ENCODE data around the gene CEP131. TPM values are rescaled to one million over a fixed set of nuclear protein-coding genes. Genes with fewer than 3 reads are reported as not detected.

The CEP131 gene
- total RNA-seq, 1 experiment from 2014 or later = 22.9 TPM

DNA sequence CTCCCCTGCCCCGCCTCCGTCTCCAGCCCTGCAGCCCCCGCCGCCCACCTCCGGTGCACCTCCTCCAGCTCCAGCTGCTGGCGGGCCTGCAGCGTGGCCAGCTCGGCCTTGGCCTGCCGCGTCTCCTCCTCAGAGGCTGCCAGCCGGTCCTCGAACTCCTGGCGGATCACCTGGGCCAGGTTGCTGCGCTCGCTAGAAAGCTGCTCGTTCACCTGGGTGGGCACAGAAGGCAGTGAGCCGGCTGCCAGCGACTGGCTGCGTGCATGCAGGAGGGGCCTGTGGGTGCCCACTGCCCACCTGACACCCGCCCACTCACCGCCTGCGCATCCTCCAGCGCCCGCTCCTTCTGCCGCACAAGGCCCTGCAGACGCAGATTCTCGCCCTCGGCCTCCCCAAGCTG lies 32.2 kb downstream of the CEP131 start:
- DNase-seq = no peak
- Histone ChIP-seq H3K27me3 (no peaks in the 10 kb centered on the region), H3K36me3 (no peaks in the 10 kb centered on the region; the same call in 1 of the 2 replicates), H3K9me3 (no peaks in the 10 kb centered on the region), H3K4me3 (no peak overlapping the region)

DNA sequence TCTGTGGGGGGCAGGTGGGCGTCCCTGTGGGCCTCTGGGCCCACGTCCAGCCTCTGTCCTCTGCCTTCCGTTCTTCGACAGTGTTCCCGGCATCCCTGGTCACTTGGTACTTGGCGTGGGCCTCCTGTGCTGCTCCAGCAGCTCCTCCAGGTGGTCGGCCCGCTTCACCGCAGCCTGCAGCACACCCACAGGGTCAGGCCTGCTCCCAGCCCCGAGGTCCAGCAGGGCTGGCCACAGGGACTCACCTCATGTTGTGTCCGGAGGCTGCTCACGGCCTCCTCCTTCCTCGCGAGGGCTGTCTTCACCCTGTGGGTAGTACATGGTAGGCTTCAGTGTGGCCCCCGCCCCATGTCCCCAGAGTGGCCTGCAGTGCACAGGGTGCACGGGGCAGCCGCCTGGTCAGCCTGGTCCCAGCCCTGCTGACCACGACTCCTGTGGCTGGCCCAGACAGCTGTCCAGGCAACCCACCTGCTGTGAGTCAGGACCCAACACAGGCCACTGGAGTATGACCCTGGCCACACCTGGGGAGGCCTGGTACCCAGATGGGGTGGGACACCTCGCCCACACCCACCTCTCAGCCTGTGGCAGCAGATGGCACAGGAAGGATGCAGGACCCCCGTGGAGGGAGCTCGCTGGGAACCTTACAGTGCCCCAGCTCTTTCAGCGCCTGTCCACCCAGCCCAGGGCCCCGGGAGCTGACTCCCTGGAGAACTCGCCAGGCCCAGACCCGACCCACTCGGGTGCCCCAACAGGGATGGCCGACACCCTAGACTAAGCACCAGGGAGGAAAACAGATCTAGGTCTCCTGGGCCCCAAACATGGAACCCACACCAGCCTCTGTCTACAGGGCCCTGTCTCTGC lies 32.9 kb downstream of the CEP131 start:
- DNase-seq = peak; percentile 28
- H3K27me3 ChIP-seq = no peaks in the 10 kb centered on the region
- H3K9me3 ChIP-seq = no peaks in the 10 kb centered on the region
- H3K4me3 ChIP-seq = no peak overlapping the region
- no peaks in the 10 kb centered on the region; the same call in 1 of the 2 replicates for H3K36me3 ChIP-seq

DNA sequence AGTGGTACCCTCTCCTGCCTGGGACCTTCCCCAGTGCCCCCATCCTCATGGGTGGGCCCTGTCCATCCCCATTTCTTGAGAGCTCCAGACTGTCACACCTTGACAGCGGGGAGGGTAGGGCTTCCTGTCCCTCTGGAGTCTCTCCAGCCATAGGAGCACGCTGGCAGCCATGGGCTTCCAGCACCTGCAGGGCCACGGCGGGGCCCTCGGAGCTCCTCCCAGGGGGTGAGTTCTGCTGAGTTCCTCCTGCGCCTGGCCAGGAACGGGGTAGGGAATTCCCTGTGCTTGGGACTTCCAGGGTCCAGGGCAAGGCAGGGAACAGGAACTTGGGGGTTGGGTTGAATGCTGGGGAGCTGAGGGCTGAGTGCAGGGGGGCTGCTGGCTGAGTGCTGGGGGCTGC lies 33.7 kb downstream of the CEP131 start:
- no peaks in the 10 kb centered on the region for H3K9me3 ChIP-seq
- DNase-seq = peak; percentile 0
- H3K27me3 ChIP-seq = no peaks in the 10 kb centered on the region
- H3K4me3 ChIP-seq = no peak overlapping the region
- H3K36me3 ChIP-seq = no peaks in the 10 kb centered on the region; the same call in 1 of the 2 replicates

DNA sequence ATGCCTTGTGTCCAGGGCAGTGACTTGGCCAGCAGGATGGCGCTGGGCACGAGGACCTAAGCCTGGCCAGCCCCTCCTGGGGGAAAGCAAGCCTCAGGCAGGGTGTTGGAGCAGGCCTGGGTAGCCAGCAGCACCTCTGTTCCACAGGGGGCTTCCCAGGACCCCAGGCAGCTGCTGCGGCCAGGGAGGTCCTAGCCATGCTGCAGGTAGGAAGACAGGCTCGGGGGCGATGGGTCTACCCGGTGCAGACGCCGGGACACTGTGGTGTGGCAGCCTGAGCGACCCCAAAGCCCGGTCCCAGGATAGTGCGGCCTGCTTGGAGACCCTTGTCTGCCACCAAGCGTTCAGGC lies 34.3 kb downstream of the CEP131 start:
- H3K4me3 ChIP-seq = no peak overlapping the region
- no peak for DNase-seq
- H3K9me3 ChIP-seq = no peaks in the 10 kb centered on the region
- H3K36me3 ChIP-seq = no peaks in the 10 kb centered on the region; the same call in 1 of the 2 replicates
- no peaks in the 10 kb centered on the region for H3K27me3 ChIP-seq

DNA sequence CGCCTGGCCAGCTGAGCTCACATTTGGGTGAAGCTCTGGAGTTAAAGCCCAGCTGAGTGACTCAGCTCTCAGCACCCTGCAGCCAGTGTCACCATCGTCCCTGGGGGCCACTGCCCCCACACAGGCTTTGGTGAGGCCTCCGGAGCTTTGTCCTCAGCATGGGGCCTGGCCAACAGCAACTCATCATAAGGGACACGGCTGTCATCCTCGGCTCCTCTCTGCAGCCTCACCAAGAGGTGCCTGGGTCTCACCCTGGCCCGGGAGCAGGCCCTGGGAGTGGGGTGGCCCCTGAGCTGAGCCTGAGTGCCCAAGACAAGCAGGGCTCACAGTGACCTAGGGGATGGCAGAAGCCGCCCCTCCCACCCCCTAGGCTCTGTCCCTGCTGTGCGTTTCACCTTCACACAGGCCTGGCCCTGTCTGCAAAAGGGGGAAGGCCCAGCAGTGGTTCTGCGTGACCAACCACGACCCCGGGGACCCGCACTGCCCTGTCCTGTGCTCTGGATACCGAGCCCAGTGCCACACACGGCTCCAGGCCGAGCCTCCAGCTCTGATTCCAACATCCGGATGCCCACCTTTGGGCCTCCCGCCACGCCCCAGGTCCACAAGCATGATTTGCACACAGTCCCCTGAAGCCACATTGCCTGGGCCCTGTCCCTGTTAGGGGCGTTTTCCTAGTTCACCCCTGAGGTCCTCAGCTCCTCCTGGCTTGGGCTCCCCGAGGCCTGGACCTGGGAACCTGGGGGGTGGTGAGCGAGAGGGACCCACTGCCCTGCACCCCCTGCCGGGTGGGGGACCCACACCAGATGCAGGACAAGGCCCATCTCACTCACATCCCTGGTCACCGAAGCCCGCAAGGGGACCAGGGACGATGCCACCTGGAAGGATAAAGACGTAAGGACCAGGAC lies 34.9 kb downstream of the CEP131 start:
- no peaks in the 10 kb centered on the region for H3K27me3 ChIP-seq
- no peaks in the 10 kb centered on the region for H3K36me3 ChIP-seq
- DNase-seq = no peak
- H3K4me3 ChIP-seq = no peak overlapping the region
- H3K9me3 ChIP-seq = no peaks in the 10 kb centered on the region

DNA sequence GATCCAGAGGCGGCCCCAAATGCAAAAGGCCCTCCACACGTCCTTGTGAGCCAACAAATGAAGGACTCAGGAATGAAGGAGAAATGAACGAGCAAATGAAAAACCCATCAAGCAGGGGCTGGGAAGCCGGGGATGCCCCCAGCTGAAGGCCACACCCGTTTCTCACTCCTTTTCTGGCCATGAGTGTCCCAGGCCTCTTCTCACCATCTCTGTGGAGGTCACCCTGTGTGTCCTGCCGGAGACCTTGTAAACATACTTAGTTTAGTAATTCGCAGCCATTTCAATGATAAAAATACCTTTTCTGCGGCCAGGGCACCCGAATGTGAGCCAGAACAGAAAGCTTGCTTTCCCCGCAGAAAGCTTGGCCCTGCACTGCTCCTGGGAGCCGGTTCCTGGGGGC lies 35.6 kb downstream of the CEP131 start:
- no peak for DNase-seq

DNA sequence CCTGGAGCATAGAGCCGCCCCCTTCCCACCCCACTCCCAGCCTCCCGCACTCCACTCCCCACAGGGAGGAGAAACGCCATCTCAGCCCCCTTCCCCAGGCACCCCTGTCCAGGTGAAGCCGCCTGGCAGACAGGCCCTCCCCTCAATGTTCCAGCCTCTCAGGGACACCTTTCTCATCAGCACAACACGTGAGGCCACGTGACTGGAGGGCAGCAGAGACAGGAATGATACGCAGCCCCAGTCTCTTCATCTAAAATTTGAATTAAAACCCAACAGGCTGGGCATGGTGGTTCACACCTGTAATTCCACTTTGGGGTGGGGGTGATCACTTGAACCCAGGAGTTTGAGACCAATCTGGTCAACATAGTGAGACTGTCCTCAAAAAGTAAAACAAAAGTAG lies 36.6 kb downstream of the CEP131 start:
- DNase-seq = no peak
- Histone ChIP-seq H3K27me3 (no peaks in the 10 kb centered on the region), H3K36me3 (no peaks in the 10 kb centered on the region), H3K9me3 (no peaks in the 10 kb centered on the region), H3K4me3 (no peak overlapping the region)

More for the DNA sequence above, 35.6 kb downstream of the CEP131 start:
- H3K36me3 ChIP-seq = no peaks in the 10 kb centered on the region
- H3K4me3 ChIP-seq = no peak overlapping the region
- H3K27me3 ChIP-seq = no peaks in the 10 kb centered on the region
- no peaks in the 10 kb centered on the region for H3K9me3 ChIP-seq

DNA sequence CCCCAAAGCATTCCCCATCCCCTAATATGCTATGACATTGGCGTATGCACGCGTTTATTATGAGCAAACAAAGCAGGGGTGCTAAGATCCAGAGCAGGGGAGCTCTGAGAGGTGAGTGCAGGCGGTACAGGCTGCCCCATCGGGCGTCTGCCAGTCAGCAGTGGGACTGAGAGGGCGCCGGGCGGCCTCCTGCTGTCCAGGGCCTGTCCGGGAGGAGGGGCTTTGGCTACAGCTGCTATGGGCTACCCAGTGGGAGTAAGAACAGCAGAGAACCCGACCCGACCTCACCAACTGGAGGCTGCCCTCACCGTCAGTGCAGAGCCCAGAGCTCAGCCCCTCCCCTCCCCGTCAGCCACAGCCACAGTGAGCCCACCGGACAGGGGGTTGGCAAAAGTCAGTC lies 38.2 kb downstream of the CEP131 start:
- Histone ChIP-seq H3K36me3 (no peaks in the 10 kb centered on the region), H3K27me3 (no peaks in the 10 kb centered on the region)
- no peak for DNase-seq

DNA sequence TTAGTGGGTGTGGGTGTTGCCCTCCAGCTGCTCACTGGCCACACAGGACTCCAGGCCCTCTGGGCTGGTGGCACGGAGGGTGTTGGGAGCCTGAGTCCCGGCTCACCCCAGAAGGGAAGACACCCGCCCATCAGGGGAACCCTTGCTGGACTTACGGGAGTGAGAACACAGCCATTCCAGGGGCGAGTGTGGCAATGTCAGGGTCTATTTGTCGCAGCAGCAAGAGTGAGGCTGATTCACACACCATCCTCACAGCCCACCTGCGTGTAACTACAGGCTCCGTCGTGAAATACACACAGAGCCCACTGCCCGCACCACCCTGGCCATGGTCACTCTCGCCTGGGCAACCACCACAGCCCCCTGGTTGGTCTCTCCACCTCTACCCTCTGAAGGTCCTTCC lies 39.0 kb downstream of the CEP131 start:
- H3K9me3 ChIP-seq = no peaks in the 10 kb centered on the region
- DNase-seq = no peak
- no peak overlapping the region for H3K4me3 ChIP-seq
- no peaks in the 10 kb centered on the region for H3K27me3 ChIP-seq
- no peaks in the 10 kb centered on the region for H3K36me3 ChIP-seq

More for the DNA sequence above, 38.2 kb downstream of the CEP131 start:
- Histone ChIP-seq H3K4me3 (no peak overlapping the region), H3K9me3 (no peaks in the 10 kb centered on the region)

DNA sequence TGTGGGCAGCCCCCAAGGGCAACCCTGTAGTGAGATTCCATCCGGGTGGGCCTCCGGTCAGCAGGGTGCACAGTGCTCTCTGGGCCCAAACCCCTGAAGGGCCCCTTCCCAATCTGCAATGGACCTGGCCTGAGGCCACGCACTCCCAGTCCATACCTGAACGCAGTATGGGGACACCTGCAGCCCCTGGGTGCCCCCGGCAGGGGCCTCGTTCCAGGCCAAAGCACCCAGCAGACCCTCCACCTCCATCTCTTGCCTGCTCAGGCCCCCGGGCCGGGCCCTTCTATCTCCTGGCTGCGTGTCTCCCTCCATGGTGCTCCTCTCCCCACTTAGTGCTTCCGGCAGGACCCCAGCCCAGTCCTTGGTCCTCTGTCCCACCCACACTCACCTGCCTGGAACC lies 39.4 kb downstream of the CEP131 start:
- no peaks in the 10 kb centered on the region for H3K9me3 ChIP-seq
- H3K36me3 ChIP-seq = no peaks in the 10 kb centered on the region
- no peak for DNase-seq
- H3K27me3 ChIP-seq = no peaks in the 10 kb centered on the region
- no peak overlapping the region for H3K4me3 ChIP-seq

DNA sequence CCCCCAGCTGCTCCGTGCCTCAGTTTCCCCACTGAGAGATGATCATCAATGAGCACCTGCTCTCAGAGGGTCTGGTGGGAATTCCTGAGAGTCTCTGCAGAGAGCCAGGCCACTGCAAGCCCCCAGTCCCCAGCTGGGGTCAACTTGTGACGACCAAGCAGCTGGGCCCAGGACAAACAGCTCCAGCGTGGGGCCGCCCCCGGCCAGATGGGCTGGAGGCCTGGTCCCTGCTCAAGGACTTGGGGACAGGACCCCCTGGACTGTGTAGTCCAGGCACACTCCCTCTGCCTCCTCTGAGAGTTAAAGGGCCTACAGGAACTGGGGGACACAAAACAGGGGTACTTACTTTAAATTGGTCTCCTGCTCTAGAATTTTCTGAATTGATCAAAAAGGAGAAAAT lies 40.2 kb downstream of the CEP131 start:
- Histone ChIP-seq H3K4me3 (no peak overlapping the region), H3K27me3 (no peaks in the 10 kb centered on the region), H3K36me3 (no peaks in the 10 kb centered on the region), H3K9me3 (no peaks in the 10 kb centered on the region)
- no peak for DNase-seq

DNA sequence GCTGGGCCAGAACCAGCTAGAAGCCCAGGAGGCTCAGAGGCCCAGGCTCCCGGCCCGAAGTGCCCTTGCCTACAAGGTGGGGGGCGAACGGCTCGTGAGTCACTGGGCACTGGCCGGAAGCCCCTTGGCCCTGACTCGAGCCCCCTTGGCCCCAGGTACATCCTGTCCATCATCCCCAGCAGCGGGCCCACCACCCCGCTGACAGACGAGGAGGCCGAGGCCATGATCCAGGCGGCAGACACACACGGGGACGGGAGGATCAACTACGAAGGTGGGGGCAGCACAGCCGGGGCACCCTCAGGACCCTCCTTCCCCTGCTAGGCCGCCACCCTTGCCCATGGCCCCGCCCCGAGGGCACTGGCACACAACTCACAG lies 41.0 kb downstream of the CEP131 start:
- H3K9me3 ChIP-seq = no peaks in the 10 kb centered on the region
- H3K27me3 ChIP-seq = no peaks in the 10 kb centered on the region
- no peak overlapping the region for H3K4me3 ChIP-seq
- DNase-seq = no peak
- H3K36me3 ChIP-seq = no peaks in the 10 kb centered on the region

DNA sequence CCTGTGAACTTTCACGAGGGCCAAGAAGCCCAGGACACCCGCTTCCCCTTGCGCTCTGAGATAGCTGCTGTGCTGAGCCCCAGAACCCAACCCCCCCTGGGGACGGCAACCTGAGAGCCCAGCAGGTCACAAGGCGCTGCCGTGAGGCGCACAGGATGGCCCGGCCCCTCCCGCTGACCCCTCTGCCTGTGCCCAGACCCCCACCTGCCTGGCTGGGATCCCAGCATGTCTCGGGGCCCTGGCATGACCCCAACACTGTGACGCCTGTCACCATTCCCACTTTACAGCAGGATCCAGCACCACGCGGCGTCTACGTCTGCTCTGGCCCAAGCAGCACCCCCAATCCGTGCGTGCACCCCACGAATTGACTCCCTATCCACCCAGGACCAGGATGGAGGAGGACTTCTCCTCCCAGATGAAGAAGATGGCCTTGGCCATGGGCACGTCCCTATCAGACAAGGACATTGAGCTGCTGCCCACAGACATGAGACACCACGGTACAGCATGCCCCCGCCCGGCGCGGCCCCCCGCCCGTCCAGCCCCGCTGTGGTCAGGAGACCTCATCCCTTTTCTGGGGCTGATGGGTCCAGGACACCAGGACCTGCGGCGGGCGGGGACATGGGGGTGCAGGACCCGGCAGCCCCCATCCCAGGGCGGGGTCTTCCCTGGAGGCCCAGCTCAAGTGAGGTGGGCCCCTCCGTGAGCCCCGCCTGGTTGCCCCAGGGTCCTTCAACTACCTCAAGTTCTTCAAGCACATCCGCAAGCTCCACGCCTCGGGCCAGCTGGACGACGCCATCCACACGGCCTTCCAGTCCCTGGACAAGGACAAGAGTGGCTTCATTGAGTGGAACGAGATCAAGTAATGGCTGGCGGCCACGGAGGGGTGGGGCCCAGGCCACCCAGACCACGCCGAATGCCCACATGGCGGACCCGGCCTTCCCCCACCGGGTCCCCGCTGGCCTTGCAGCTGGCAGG lies 41.6 kb downstream of the CEP131 start:
- H3K27me3 ChIP-seq = no peaks in the 10 kb centered on the region
- no peaks in the 10 kb centered on the region for H3K9me3 ChIP-seq
- no peak overlapping the region for H3K4me3 ChIP-seq
- no peak for DNase-seq
- H3K36me3 ChIP-seq = no peaks in the 10 kb centered on the region

DNA sequence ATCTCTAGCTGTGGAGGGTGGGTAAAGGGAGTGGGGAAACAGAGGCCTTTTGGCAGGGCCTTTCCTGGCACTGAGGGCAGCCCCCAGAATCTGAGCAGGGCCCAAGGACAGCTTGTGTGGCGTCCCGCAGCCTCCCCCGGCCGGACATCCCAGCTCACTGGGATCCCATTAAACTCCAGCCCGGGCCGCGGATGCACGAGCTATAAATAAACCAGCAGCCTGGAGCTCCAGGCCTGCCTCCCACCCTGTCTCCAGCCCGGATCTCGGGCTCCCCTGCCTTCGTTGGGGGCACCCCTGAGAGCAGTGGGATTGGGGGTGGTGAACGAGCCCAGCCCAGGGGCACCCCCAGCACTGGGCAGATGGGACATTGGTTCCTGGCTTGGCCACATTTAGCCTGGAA lies 42.9 kb downstream of the CEP131 start:
- no peak overlapping the region for H3K4me3 ChIP-seq
- H3K9me3 ChIP-seq = peaks cover 8% of the 10 kb centered on the region
- DNase-seq = no peak
- H3K27me3 ChIP-seq = no peaks in the 10 kb centered on the region
- H3K36me3 ChIP-seq = no peaks in the 10 kb centered on the region

DNA sequence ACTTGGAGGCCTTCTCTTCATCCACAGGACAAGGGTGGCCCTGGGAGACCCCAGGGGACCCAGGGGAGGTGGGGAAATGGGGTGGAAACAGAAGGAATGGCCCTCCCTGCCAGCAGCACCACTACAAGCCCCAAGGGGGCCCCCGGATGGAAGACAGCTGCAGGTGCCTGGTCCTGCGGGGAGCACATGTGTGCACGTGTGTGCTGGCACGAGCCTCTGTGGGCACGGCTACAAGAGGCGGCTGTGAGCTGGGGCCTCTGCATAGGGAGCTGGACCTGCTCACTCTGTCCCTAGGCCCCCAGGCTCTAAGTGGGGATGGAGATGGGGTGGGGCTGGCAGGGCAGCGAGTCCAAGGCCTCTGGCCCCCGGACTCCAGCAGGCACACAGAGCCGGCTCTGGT lies 43.5 kb downstream of the CEP131 start:
- H3K9me3 ChIP-seq = peaks cover 8% of the 10 kb centered on the region
- no peaks in the 10 kb centered on the region for H3K27me3 ChIP-seq
- no peak overlapping the region for H3K4me3 ChIP-seq
- no peak for DNase-seq
- no peaks in the 10 kb centered on the region for H3K36me3 ChIP-seq

Data from MG63 (cell line).